ENCODE data around the gene AFAP1. TPM values are rescaled to one million over a fixed set of nuclear protein-coding genes. Genes with fewer than 3 reads are reported as not detected.

The AFAP1 gene
- total and polyA plus RNA-seq, 2 of the 8 experiments (the other 6 are each of a cell fraction or from before 2014, with no cell fraction given) = 3.6 to 18.2 TPM

DNA sequence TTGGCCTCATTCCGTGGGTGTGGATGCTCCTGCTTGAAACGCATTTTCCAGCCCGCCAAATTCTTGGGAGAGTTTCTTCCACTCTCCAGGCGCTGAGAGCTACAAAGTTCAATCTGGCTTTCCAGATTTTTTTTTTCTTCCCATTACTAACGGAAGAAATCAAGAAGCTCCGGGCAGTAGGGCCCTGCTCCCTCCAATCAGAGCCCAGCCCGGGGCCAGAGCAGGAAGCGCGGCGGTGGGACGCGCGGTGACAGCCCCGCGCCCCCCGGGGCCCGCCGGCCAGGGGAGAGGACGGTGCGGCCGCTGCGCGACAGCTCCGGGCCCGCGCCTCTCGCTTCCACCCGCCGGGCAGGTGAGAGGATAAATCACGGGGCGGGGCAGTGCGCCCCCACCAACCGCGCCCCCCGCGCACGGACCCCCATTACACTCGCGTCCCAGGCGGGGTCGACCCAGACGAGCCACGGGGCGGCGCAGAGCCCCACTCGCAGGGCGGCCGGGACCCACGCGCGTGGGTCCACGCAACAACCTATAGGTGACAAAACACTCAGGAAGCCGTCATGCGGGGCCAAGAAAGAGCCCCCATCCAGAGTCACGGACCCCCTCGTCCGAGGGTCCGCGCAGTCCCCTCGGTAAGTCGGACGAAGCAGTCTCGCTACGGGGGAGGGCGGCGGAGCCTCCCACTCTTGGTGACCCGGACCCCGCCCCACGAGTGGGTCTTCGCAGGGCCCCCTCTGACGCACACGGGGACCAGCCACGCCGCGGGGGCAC, 868 bp downstream of the AFAP1 start:
- Histone ChIP-seq H3K23ac (ENCODE audit: insufficient read length) (no peak overlapping the region), H3K79me2 (ENCODE audit: control insufficient read depth in 1 of 2, insufficient read depth in 2 of 2, low read length in 2 of 2) (peaks cover 0 to 34% of the 10 kb centered on the region in 2 experiments; a peak in 2 of 4 replicates), H3K4me3 (ENCODE audit: extremely low read depth in 1 of 4, insufficient read depth in 2 of 4, low read depth in 3 of 4, low read length in 4 of 4) (peak overlapping the region; percentile 36 to 85 (median 54)), H4K91ac (replicated peaks; ENCODE audit: insufficient read length, low read length) (no peak overlapping the region), H3K79me1 (ENCODE audit: low read depth, low read length) (peaks cover 6% of the 10 kb centered on the region), H2BK5ac (ENCODE audit: low read depth, low read length) (no peak overlapping the region), H3K4me2 (ENCODE audit: insufficient read depth in 1 of 2, low read depth in 2 of 2, low read length in 2 of 2) (peak overlapping the region; percentile 81 to 88), H3K27ac (ENCODE audit: low read depth, low read length) (no peak overlapping the region), H3K14ac (ENCODE audit: insufficient read length) (no peak overlapping the region), H2AK5ac (ENCODE audit: low read depth, low read length) (no peak overlapping the region), H2BK120ac (replicated peaks; ENCODE audit: low read depth, low read length) (no peak overlapping the region), H3K27me3 (replicated peaks in 1 of 4; ENCODE audit: control insufficient read depth in 3 of 4, extremely low read depth in 1 of 4, insufficient read depth in 3 of 4, low read length in 3 of 4) (no peaks in the 10 kb centered on the region), H3K18ac (ENCODE audit: extremely low read depth, low read length) (no peak overlapping the region), H3K9ac (replicated peaks in 1 of 4; ENCODE audit: extremely low read depth in 1 of 4, low read depth in 3 of 4, low read length in 3 of 4) (peak overlapping the region in 2 of 4 experiments; percentile 63 to 75; a peak in 4 of 7 replicates), H3K9me3 (ENCODE audit: insufficient read depth in 2 of 2, low read depth in 1 of 2, low read length in 1 of 2) (no peaks in the 10 kb centered on the region), H3K23me2 (ENCODE audit: low read depth, low read length) (peaks cover 8% of the 10 kb centered on the region; the same call in 1 of the 2 replicates), H2AFZ (ENCODE audit: low read length) (no peak overlapping the region), H2BK15ac (ENCODE audit: low read length) (no peak overlapping the region), H3K56ac (replicated peaks; ENCODE audit: insufficient read length, low read depth, low read length) (no peak overlapping the region), H4K5ac (ENCODE audit: insufficient read length, low read depth, low read length) (no peak overlapping the region), H4K20me1 (replicated peaks in 1 of 2; ENCODE audit: control insufficient read depth in 1 of 2, insufficient read depth in 2 of 2, low read length in 2 of 2) (peaks cover 0 to 3% of the 10 kb centered on the region in 2 experiments), H4K8ac (ENCODE audit: extremely low read depth, insufficient read depth, low read length) (no peak overlapping the region; the same call in 1 of the 2 replicates), H2BK12ac (ENCODE audit: low read depth, low read length) (no peak overlapping the region), H3K36me3 (ENCODE audit: control insufficient read depth in 2 of 4, insufficient read depth in 4 of 4, low read length in 3 of 4) (no peaks in the 10 kb centered on the region), H2BK20ac (ENCODE audit: low read length) (no peak overlapping the region), H3K4ac (replicated peaks; ENCODE audit: insufficient read length, low read depth, low read length) (no peak overlapping the region), H3K4me1 (replicated peaks in 1 of 4; ENCODE audit: control insufficient read depth in 3 of 4, insufficient read depth in 4 of 4, low read length in 3 of 4) (peaks cover 8 to 24% (median 12%) of the 10 kb centered on the region in 4 experiments; a peak in 6 of 7 replicates)
- POLR2A ChIA-PET (ENCODE audit: partially characterized antibody) = interaction anchor here (0.6 to 2.6 kb wide), 17 partner anchors 9 to 94 kb away, joined by 3 to 10 read pairs (median 4); no protein-coding TSS in a partner anchor
- 4% methylated on average over 30 of the region's 75 CpGs; no CpG with 5 or more reads in 1 of the 2 experiments for WGBS, 2 experiments (ENCODE audit: extremely low coverage in 1 of 2, insufficient coverage in 1 of 2, insufficient read length in 1 of 2, insufficient replicate concordance in 2 of 2, low coverage in 1 of 2, low lambda C conversion rate in 2 of 2, missing lambda C conversion rate in 1 of 2)
- FAIRE-seq (no peak), DNase-seq (ENCODE audit: low read depth in 1 of 2, low spot score in 2 of 2) (no peak)
- CTCF ChIA-PET (ENCODE audit: partially characterized antibody) = interaction anchor here (0.6 to 4.2 kb wide), 16 partner anchors 9 to 218 kb away, joined by 3 to 38 read pairs (median 5); no protein-coding TSS in a partner anchor
- TF ChIP-seq ASH2L (IDR thresholded peaks at IDR 0.05; ENCODE audit: low read length) (peak; percentile 42), EZH2 (IDR thresholded peaks at IDR 0.05; ENCODE audit: low read depth, low read length, severe bottlenecking) (no peak), RNF2 (IDR thresholded peaks at IDR 0.05; ENCODE audit: borderline replicate concordance, low read depth, low read length, missing control alignments, poor library complexity, severe bottlenecking) (no peak), HDAC2 (IDR thresholded peaks at IDR 0.05; ENCODE audit: borderline replicate concordance in 1 of 2, low read depth in 2 of 2, low read length in 2 of 2) (peak in 1 of 2 experiments; percentile 77; a peak in 2 of 4 replicates), BACH1 (IDR thresholded peaks at IDR 0.05; ENCODE audit: low read length) (peak; percentile 54; the same call in 1 of the 2 replicates), RXRA (IDR thresholded peaks at IDR 0.05; ENCODE audit: insufficient read depth, low read depth, low read length) (no peak), PHF8 (conservative IDR thresholded peaks at IDR 0.05; ENCODE audit: low read depth, low read length) (peak; percentile 7; the same call in 1 of the 2 replicates), SUZ12 (IDR thresholded peaks at IDR 0.05; ENCODE audit: low read length) (no peak), TAF1 (IDR thresholded peaks at IDR 0.05; ENCODE audit: low read depth, low read length) (no peak), JUN (IDR thresholded peaks at IDR 0.05; ENCODE audit: low read depth, low read length) (no peak)

Data from H1 (cell line).